Measurements from ENCODE around the gene DAPK2.

DNA sequence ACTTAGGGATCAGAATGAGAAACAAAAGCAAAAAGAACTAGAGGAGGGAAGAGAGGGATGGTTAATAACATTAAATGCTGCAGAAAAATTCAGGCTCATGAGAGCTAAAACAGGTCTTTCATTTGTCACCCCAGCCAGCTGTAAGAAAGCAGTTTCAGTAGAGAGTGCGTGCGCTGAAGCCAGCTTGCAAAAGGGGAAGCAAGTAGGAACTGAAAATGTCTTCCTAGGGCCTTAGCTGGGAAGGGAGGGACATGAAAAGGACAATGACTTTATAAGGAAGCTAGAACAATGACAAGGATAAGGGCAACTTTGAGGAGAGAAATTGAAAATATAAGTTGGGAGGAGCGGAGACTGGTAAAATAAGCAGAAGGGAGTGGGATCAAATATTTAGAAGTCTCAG is 44.2 kb upstream of the DAPK2 start:
- TF ChIP-seq GATA3 (IDR thresholded peaks at IDR 0.05; ENCODE audit: low read depth, low read length) (no peak), GATA2 (IDR thresholded peaks at IDR 0.05; ENCODE audit: low read depth, low read length) (no peak)

Data from SH-SY5Y (cell line).